ENCODE data around the gene SHROOM3. TPM values are rescaled to one million over a fixed set of nuclear protein-coding genes. Genes with fewer than 3 reads are reported as not detected.
A peak's percentile ranks its signal among the peaks of the same experiment; 100 is the strongest.

The SHROOM3 gene
- total and polyA plus RNA-seq, 4 donors: 14.4 to 75.1 (median 47.3) TPM

DNA sequence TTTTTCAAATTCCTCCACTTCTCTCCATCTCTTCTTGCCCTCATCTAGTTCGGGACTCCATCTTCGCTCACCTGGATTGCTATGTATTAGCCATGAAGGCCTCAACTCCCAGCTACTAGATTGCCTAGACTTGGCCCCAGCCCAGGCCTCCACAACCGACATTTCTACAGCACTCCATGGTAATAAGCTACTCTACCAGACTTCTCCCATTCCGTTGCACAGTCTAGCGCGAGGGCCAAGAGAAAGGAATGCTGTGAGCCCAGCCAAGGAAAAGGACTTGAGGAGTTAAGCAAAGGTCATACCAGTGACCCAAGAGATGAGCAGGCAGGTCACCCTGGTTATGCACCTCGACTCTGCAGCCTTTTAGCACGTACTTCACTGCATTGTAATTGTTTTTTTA is 387.3 kb downstream of the SHROOM3 start:
- H3K4me3 ChIP-seq: no peak overlapping the region
- peaks cover 0 to 14% (median 5%) of the 10 kb centered on the region in 5 donors for H3K4me1 ChIP-seq (ENCODE audit: control insufficient read depth in 5 of 5, insufficient read depth in 5 of 5, low read length in 5 of 5)
- H3K27ac ChIP-seq (ENCODE audit: low read depth in 1 of 2, low read length in 1 of 2): no peak overlapping the region
- H3K9ac ChIP-seq (ENCODE audit: insufficient read depth in 1 of 2, low read length in 2 of 2): no peak overlapping the region
- H3K36me3 ChIP-seq (ENCODE audit: control insufficient read depth in 4 of 4, insufficient read depth in 4 of 4, low read length in 4 of 4): no peaks in the 10 kb centered on the region
- 55 to 90% methylated on average over 8 of the region's 8 CpGs for WGBS, 2 donors
- ATAC-seq (ENCODE audit: insufficient read depth, low FRiP score) (no peak), DNase-seq (peak; percentile 35 to 52 (median 47))
- no peak for TF ChIP-seq CTCF (IDR thresholded peaks at IDR 0.05; ENCODE audit: control extremely low read depth, extremely low read depth)
- no peaks in the 10 kb centered on the region for H3K27me3 ChIP-seq (ENCODE audit: control insufficient read depth in 3 of 3, insufficient read depth in 3 of 3, low read length in 2 of 3)
- no peaks in the 10 kb centered on the region for H3K9me3 ChIP-seq (ENCODE audit: control insufficient read depth in 4 of 4, insufficient read depth in 3 of 4, low read length in 3 of 4)

- Histone ChIP-seq H3K9me3 (ENCODE audit: control insufficient read depth in 4 of 4, insufficient read depth in 3 of 4, low read length in 3 of 4) (no peaks in the 10 kb centered on the region), H3K27me3 (ENCODE audit: control insufficient read depth in 3 of 3, insufficient read depth in 3 of 3, low read length in 2 of 3) (no peaks in the 10 kb centered on the region), H3K4me3 (no peak overlapping the region), H3K36me3 (ENCODE audit: control insufficient read depth in 4 of 4, insufficient read depth in 4 of 4, low read length in 4 of 4) (no peaks in the 10 kb centered on the region), H3K27ac (ENCODE audit: low read depth in 1 of 2, low read length in 1 of 2) (no peak overlapping the region), H3K9ac (ENCODE audit: insufficient read depth in 1 of 2, low read length in 2 of 2) (no peak overlapping the region), H3K4me1 (ENCODE audit: control insufficient read depth in 5 of 5, insufficient read depth in 5 of 5, low read length in 5 of 5) (peaks cover 0 to 14% (median 5%) of the 10 kb centered on the region in 5 donors)
- 91 to 93% methylated on average over 1 of the region's 1 CpG for WGBS, 2 donors
- no peak for TF ChIP-seq CTCF (IDR thresholded peaks at IDR 0.05; ENCODE audit: control extremely low read depth, extremely low read depth)
- DNase-seq (no peak), ATAC-seq (ENCODE audit: insufficient read depth, low FRiP score) (no peak)
Measured at GRCh38 chr4:76823495-76823894, 388.5 kb downstream of the SHROOM3 start.

DNA sequence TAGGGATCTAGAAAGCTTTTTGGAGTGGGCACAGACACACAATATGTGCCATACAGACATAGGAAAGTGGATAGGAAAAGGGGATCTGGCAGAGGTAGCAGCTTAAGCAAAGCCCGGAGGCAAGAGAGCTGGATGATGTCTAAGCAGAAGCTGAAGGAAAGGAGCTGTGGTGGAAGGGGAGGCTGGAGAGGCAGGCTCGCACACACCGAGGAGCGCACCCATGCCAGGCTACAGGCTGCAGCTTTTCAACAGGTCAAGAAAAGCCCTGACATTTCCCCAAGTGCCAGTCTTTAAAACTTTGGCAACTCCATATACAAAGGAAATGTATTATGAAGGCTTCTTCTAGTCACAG is 395.6 kb downstream of the SHROOM3 start:
- Histone ChIP-seq H3K9me3 (ENCODE audit: control insufficient read depth in 4 of 4, insufficient read depth in 3 of 4, low read length in 3 of 4) (no peaks in the 10 kb centered on the region), H3K9ac (ENCODE audit: insufficient read depth in 1 of 2, low read length in 2 of 2) (no peak overlapping the region), H3K27me3 (ENCODE audit: control insufficient read depth in 3 of 3, insufficient read depth in 3 of 3, low read length in 2 of 3) (no peaks in the 10 kb centered on the region), H3K4me1 (ENCODE audit: control insufficient read depth in 5 of 5, insufficient read depth in 5 of 5, low read length in 5 of 5) (peaks cover 7 to 29% (median 13%) of the 10 kb centered on the region in 5 donors), H3K4me3 (no peak overlapping the region), H3K27ac (ENCODE audit: low read depth in 1 of 2, low read length in 1 of 2) (peak overlapping the region in 1 of 2 donors; percentile 82), H3K36me3 (ENCODE audit: control insufficient read depth in 4 of 4, insufficient read depth in 4 of 4, low read length in 4 of 4) (no peaks in the 10 kb centered on the region)
- DNase-seq (no peak), ATAC-seq (ENCODE audit: insufficient read depth, low FRiP score) (no peak)
- no peak for TF ChIP-seq CTCF (IDR thresholded peaks at IDR 0.05; ENCODE audit: control extremely low read depth, extremely low read depth)
- 50 to 80% methylated on average over 4 of the region's 4 CpGs for WGBS, 2 donors
